Endometrium (tissue), 2 donors: Measurements from ENCODE around the gene PRR23E.

Experiments
- FAIRE-seq: peaks from 2 replicates; lab custom pipeline; 2012; peaks lifted over from hg19 to GRCh38; lab: Jason Lieb, UNC
- donor health status: control.
- donor health status: control.

PRR23E gene

DNA sequence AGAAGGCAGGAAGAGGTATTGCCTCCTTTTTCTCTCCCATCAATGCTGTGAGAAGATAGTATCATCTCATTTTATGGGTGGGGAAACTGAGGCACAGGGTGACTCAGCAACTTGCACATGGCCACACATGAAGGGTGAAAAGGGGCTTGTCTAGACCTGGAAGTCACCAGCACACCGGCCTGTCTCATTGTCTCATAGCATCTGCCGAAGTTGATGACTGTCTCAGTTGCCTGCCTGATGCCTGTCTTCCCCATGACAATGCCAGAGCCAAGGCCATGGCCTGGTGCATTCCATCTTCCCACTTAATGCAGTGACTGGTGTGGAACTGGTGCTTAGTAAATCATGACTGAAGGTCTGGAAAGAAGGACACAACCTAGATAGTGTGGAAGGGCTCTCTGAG is 27.9 kb upstream of the PRR23E start:
- FAIRE-seq, result no peak

DNA sequence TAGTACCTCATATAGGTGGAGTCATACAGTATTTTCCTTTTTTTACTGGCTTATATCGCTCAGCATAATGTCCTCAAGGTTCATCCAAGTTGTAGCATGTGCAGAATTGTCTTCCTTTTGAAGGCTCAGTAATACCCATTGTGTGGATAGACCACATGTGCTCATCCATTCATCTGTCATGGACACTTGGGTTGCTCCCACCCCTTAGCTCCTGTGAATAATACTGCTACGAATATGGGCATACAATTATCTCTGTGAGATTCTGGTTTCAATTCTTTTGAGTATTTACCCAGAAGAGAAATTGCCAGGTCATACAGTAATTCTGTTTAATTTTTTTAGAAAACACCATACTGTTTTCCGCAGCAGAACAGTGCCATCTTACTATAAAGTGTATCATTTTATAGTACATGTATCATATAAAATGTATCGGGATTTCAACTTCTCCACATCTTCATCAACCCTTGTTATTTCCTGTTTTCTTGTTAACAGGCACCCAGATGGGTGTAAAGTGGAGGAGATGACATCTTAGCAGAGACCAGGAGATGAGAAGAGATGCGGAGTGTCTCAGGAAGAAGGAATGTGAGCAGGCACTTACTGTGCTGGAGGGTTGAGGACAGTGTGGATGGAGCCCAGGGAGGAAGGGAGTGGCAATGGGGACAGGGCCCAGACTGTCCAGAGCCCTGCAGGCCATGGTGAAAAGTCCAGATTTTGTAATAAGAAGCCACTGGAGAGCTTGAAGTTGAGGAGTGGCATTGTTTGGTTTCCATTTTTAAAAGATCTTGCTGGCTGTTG is 27.0 kb upstream of the PRR23E start:
- no peak for FAIRE-seq

DNA sequence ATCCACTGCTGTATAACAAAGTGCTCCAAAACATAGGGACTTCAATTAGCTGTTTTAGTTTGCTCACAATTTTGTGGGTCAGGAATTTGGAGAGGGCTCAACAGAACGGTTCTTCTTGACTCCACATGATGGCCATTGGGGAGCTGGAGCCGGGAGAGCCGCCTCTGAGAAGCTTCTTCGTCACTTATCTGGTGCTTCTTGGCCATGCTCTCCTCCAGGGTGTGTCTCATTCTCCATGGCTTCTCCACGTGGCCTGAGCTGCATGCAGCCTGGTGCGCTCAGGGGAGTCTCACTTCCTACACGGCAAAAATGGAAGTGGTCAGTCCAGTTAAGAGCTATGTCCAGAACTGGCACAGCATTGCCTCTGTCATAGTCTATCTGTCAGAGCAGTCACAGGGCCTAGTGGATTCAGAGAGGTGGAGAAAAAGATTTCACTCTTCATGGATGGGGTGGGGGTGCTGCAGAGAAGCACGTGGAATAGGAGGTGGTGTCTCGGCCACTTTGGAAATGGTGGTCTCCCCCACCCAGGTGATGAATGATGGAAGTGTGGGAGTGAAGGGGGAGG is 26.3 kb upstream of the PRR23E start:
- FAIRE-seq, result no peak

DNA sequence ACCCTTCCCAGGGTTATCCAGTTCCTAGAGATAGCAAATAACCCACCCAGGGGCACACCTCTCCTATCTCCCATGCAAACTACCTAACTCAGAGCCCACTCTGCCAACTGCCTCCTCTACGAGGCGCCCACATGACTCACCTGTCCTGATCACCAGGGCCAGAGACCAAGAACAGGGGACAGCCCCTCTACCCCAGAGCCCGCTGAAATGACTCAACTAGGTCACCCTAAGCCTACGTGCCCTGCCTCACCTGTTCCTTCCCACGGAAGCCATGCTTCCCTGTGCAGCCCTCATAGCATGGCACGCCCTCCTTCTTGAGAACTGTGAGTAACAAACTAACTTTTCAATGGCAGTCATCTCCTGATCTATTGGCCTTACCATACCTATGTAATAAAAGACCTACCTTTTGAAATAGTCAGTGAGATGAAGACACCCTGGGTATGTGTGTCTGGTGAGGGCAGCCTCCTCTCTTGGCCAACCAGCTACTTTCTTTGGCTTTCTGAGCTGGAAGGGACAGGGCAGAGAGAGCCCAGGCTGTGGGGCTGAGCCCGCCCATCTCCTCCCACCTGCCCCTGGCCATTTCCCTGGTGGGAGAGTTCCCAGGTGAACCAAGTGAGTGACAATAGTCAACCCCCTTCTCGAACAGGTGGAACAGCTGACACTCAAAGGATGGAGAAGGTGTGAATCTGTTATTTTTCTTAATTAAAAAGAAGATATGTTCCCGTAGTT is 25.5 kb upstream of the PRR23E start:
- no peak for FAIRE-seq

DNA sequence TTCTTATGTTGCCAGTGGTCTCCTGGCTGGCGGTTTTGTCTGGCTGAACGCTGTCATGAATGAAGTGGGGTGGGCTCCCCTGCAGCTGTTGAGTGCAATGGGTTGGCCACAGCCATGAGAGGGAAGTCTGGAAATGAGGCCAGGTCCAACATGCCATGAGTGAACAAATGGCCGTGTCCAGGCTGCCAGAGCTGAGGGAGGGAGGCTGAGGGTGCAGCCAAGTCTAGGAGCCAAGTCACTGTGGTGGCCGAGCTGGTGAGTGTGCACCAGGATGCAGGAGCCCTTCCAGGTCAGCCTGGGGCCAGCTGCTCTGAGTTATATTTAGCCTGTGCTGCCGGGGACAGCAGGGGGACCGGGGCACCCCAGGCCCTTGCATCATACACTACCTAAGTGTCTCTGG is 24.7 kb upstream of the PRR23E start:
- FAIRE-seq, result no peak

DNA sequence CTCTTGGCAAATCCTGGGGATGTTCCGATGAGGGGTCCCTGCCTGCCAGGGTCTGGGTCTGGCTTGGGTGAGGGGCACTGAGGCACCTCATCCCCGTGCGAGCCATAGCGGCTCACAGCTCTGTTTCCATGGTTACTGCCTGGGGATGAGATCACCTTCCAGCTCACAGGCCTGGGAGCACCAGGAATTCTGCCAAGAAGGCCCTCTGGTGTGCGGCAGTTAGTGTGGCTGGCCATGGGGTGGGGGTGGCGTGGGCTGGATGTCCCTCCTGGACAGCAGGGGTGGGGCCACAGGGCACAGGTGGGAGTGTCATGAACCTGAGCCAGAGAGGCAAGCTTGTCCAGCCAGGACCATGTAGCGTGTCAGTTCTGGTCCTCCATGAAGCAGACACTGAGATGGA is 22.1 kb upstream of the PRR23E start:
- FAIRE-seq, result no peak

DNA sequence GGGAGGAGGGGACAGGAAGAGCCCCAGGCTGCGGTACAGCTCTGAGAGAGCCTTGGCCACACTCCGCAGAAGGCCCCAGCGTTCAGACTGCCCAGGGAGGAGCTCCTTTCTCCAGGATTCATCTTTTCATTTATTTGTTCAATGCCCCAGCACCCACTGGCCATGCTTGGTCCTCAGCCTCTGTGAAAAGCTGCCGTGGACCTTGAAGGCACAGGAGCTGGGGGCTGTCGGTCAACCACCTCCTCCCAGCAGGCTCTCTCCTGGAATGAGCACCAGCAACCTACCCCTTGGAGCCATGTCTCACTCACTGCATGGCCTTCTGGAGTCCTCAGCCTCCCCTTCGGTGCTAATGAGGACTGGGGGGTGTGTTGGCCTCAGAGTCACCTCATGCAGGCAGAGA is 21.6 kb upstream of the PRR23E start:
- FAIRE-seq, result no peak

DNA sequence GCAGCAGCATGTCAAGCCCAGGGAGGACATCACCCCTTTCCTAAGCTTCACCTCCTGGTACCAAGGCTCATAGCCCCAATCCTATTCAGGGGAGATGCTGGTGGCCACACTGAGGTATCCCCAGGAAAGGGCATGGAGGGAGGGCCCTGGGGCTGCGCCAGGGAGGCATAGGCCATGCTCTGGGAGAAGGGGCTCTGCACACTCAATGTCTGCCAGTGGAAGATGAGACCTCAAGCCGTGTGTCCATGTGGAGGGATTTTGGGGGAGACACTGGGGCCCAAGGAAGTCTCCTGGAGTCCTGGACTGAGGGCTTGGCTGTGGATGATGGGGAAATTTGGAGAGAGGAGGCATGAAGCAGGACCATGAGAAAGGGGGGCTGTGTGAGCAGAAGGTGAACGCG is 21.2 kb upstream of the PRR23E start:
- no peak for FAIRE-seq

DNA sequence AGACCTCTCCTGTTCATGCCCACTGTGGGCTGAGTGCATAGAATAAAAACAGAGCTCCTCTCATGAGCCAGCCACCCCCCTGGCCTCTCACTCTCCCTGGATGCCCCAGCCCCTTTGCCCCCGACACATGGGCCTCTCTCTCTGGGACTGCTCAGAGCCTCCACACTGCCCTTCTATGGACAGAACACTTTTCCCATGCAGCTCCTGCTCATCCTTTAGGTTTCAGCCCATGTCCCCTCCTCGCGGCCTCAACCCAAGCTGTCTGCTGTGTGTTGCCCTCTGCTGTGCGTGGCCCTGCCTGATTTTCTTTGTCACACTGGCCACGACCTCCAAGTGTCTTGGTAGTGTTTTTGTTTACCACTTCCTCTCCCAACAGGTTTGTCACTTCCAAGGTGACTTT is 20.7 kb upstream of the PRR23E start:
- FAIRE-seq, result no peak

DNA sequence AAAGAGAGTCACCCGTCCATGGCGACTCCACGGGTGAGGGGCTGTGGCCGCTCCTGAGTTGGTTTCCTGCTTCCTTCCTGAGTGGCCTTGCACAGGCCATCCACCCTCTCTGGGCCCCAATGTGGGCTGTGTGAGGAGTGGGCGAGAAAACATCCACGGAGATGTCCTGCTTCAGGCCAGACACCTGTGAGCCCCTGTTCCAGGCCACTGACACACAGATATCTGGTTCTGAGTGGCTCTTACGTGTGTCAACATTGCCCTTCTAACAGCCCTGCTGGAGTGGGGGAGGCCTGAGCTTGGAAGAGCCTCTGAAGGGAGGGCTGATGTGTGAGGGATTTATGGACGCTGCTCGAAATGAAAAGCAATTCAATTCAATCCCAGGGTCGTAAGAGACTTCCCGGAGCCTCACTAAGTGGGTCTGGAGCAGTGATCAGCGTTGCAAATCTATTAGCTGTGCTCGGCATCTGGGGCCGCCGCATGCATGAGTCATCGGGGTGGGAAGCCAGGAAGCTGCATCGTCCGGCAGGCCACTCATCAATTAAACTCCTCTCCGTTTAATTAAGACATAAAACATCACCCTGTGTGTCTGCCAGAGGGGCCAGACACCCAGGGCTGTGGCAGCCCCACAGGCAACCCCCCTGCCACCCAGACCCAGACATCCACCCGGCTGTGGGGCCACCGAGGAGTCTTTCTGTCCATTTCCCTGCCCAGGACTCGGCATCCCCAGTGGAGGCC is 20.0 kb upstream of the PRR23E start:
- no peak for FAIRE-seq

DNA sequence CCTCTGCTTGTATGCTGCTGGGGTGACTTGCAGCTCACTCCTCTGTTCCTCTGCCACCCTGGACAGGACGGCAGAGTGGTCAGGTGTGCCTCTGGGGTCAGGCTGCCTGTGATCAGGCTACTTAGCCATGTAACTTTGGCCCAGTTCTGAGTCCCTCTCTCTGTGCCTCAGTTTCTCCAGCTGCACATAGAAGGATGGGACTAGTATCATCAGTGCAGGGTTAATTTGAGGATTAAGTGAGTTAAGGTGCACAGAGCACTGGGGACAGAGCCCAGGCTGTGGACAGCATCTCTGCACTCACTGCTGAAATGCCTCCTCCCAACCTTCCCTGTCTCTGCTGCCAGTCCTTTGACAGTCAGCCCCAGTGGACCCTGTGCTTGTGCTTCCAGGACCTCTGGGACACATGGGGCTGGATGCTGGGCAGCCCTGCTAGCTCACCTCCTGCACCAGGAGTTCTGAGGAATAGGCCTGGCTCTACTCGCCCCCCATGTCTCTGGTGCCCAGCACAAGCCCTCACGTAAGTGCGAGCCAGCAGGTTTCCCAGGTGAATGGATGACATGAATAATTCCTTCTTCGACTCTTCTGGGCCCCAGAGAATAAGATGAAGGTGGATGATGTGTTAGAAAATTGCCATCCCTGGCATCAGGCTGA is 19.3 kb upstream of the PRR23E start:
- no peak for FAIRE-seq

DNA sequence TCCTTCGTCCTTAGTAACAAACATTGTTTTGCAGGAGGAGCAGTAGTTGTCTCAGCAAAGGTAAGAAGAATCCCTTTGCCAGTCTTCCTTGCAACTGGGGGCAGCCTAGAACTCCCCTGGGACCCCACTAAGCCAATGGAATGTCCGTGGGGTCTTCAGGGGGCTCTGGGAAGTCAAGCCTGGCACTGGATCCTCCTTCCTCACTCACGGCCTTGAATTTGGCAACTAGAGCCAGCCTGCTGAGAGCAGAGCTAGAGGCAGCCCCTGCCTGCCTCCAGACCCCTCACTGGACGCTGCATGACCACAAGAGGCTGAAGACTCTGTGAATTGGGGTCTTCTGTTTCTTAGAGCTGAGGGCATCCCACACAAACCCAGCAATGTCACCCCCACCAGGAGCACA is 18.6 kb upstream of the PRR23E start:
- no peak for FAIRE-seq

DNA sequence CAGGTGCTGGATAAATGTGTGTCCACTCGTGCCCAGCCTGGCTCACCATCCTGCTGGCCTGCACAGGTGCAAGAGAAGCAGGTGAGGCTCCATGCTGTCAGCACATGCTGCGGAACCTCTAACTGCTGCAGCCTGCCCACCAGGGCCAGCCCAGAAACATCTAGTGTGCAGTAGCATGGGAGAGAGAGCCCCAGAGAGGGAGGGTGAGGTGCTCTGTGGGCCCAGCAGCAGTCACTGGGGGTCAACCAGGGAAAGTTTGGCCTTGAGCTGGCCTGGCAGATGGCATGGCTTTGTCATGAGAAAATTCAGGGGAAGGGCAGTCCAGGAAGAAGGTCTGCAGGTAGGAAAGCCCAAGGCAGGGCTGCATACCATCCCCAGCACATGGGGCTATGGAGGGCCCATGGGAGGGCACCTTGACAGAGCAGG is 18.2 kb upstream of the PRR23E start:
- FAIRE-seq, result no peak

DNA sequence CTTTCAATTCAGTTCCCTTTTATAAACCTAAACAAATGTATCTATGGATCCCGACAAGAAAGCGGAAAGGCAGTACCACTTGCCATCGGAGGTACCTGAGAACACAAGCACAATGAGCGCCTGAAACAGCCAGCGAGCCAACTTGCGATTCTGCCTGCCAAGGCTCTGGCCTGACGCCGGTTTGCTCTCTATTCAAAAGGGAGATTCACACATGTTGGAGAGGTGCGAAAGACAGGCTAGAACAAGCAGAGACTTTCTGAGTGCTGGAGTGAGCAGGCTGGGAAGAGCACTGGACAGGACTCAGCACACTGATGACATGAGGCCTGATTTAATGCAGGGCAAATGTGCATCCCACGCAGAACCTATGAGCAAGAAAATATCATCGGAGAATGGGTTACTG is 17.7 kb upstream of the PRR23E start:
- FAIRE-seq, result no peak

DNA sequence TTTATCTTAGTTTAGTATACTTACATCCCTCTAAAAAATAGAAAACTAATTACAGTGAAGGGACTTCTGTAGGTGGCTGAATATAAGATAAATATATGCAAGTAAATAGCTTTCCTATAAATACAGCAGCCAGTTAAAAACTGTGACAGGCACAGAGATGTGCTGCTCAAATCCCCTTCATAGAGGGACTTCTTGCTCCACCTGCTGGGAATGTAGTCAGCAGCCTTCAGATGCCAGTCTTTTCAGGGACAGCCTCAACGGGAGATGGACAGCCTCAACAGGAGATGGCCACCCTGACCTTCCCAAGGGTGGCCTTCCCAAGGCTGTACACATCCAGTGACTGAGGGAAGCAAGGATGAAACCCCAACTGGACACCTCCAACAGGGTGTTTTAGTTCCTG is 15.7 kb upstream of the PRR23E start:
- FAIRE-seq, result no peak

DNA sequence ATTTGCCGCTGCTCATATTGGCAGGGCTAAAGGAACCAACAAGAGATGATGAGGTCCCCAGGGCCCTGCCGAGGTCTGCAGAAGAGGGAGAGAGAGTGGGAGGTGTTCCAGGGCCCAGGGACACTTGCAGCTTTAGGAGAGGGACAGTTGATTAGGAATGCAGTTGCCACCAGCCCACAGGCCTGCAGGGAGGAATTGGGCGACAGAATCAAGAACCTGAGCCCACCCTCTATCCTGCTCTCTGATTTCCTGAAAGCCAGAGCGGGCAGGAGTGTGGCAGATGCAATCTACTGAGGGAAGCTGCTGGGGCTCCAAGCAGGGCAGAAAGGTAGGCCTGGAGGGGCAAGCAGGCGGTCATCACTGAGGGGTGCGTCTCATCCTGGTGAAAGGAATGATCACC is 12.1 kb upstream of the PRR23E start:
- FAIRE-seq, result no peak

DNA sequence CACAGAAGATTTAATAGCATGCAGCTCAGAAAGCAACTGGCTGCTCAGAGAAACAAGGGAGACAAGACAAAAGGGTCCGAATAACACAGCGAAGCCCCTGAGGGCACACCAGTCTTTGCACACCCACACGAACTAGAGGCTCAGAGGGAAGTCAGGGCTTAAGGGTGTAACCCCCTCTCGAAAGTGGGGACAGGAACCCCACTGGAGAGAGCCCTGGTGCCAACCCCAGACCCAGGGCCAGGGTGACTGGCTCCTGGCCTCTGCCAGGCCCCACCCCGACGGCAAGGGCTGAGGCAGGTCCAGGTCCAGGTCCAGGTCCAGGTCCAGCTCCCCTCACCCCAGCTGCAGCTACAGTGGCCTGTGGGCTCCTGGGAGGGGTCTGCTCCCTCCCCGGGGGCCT is 10.5 kb upstream of the PRR23E start:
- FAIRE-seq, result no peak

DNA sequence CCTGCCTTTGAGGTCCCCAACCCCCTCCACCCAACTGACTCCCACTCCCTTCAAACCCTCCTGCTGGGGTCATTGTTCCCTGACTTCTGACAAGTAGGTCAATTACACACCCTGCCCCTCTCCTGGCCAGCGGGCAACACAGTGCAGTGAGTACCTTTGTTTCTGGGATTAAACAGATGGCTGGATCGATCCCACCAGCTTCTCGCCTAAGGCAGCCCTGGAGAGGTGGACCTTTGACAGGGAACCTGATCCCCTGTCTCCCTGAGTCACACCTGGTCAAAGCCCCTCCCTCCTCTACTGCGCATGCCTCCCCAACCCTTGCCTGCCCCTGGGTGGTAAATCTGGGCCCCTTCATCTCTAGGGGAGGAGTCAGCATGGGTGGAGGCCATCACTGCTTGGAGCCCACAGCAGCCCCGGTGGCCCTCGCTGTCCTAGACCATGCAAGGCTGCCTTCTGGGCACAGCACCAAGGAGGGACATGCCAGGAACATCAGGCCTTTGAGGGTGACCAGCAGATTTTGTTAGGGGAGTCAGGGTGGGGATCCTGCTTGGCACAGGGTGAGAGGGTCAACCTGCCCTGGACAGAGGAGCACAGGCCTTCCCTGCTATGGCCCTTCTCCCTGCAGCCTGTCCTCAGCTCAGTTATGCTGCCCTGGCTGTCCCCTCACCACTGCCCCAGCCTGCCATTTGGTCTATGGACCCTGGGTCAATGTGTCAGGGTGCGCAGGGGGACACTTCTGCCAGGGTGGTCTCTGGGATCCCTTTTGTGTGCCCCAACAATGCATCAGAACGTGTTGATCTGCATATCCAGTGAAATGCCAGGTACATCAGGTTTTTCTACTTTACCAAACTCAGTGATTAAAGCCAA is 9.8 kb upstream of the PRR23E start:
- FAIRE-seq, result no peak

DNA sequence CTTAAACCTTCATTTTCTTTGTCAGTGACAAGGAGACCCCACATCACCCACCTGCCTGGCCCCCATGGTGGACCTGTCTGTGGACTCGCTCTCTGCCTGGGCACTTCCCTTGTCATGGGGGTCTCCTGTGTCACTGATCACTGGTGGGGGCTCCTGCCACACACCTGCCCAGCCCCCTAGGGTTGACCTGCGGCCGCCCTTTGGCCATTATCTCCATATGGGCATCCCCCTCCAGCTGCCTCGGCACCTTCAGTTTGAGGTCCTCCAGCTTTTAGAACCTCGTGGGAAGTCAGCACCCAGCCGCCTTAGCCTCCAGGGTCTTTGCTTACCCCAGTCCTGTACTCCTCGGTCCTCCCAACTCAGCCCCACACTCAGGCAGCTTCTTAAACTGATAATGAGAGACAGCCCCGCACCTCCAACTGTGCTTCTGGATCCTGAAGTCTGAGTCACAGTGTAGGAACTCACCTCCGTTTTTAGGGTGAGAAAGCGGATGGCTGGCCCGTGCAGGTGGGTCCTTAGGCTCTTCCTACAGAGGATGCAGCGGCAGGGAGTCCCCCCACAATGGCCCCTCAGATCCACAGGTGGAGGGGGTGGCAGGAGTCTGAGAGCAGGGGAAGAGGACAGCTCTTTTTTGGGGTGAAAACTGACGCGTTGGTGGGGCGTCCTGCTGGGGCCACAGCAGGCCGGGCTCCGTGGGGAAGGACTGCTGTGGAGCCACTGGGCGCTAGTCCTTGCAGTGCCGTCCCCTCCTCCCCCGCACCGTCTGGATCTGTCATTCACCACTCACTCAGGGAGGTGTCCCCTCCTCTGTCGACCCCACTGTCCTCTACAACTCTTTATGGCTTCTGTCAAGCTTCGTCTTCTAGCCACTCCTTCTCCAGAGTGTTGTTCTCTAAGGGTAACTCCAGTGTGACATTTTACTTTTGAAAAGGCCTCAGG is 8.7 kb upstream of the PRR23E start:
- no peak for FAIRE-seq

DNA sequence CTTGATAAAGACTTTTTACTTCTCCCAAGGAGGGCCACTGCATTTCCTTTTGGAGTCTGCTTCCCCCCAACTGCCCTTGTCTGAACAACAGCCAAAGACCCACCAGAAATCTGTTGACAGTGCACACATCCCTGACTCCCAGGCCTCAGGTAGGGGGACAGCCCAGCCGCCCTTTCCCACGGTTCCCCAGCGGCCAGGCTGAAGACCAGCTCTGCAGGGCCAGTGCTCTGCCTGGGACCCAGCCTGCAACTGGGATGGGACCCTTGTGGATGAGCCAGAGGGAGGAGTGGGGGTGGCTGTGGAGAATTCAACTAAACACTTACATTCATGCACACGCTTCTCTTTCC is 8.1 kb upstream of the PRR23E start:
- FAIRE-seq, result no peak
